ENCODE data around the gene USP7. TPM values are rescaled to one million over a fixed set of nuclear protein-coding genes. Genes with fewer than 3 reads are reported as not detected.

USP7 gene
- total and polyA plus RNA-seq, 10 of the 15 experiments (the other 5 are each of a cell fraction or from before 2014, with no cell fraction given): 16.2 to 133 (median 60.5) TPM

DNA sequence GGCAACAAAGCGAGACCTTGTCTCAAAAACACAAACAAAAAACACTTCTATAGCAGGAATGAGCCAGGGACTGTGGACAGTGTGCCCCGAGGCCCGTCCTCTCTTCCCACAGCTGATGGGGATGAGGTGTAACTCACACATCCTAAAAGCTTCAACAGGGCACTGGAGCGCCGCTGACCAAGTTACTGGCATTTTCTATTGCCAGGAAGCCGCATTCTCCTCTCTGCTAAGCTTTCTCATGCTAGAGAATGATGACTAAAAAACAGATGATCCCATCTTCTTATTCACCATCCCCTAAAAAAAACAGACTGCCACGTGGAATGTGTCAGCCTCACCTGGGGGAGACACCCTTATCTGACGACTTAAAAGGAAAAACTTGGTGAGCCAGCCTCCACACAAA, 111.2 kb downstream of the USP7 start:
- no peak overlapping the region for H3K4me2 ChIP-seq (ENCODE audit: control insufficient read depth, insufficient read depth)
- H4K20me1 ChIP-seq (ENCODE audit: control insufficient read depth, insufficient read depth): no peaks in the 10 kb centered on the region; the same call in 1 of the 2 replicates
- H3K27me3 ChIP-seq (replicated peaks in 1 of 2; ENCODE audit: control insufficient read depth in 2 of 2, insufficient read depth in 2 of 2, low read length in 1 of 2): no peaks in the 10 kb centered on the region
- no peak overlapping the region for H3K4me3 ChIP-seq
- DNase-seq (ENCODE audit: low read depth, low spot score): no peak
- H3K79me2 ChIP-seq (ENCODE audit: control insufficient read depth, insufficient read depth, low read length): no peaks in the 10 kb centered on the region
- no TSS peak for BruUV-seq (replicated peaks)
- H3K4me1 ChIP-seq (ENCODE audit: control insufficient read depth, insufficient read depth, low read length): no peaks in the 10 kb centered on the region; the same call in 1 of the 2 replicates
- no peak overlapping the region for H3K27ac ChIP-seq (ENCODE audit: control insufficient read depth, insufficient read depth)
- peaks cover 35 to 64% of the 10 kb centered on the region in 2 experiments for H3K36me3 ChIP-seq (ENCODE audit: control insufficient read depth in 2 of 2, insufficient read depth in 2 of 2, low read length in 1 of 2)
- 83% methylated on average over 8 of the region's 8 CpGs for WGBS (ENCODE audit: insufficient coverage, insufficient replicate concordance, low lambda C conversion rate, missing lambda C conversion rate)
- no peak for FAIRE-seq
- ChIA-PET POLR2A (interaction anchor here (0.5 kb wide), 1 partner anchor 287 kb away, joined by 3 read pairs; no protein-coding TSS in a partner anchor), RAD21 (ENCODE audit: unreplicated experiment) (no interaction called here), CTCF (no interaction called here), SMC1A (ENCODE audit: uncharacterized antibody, unreplicated experiment) (interaction anchor here (0.6 to 1.0 kb wide), 3 partner anchors 18 to 28 kb away, joined by 3 read pairs; no protein-coding TSS in a partner anchor)
- intact Hi-C loops (cut with micrococcal nuclease; ENCODE audit: unreplicated experiment): no loop called here
- in situ Hi-C loops (cut with MboI): no loop called here
- H3K9ac ChIP-seq (ENCODE audit: control insufficient read depth, insufficient read depth, low read length): no peak overlapping the region
- no peak overlapping the region for H2AFZ ChIP-seq (ENCODE audit: control insufficient read depth, low read depth, low read length)
- TF ChIP-seq, protein P1, sequence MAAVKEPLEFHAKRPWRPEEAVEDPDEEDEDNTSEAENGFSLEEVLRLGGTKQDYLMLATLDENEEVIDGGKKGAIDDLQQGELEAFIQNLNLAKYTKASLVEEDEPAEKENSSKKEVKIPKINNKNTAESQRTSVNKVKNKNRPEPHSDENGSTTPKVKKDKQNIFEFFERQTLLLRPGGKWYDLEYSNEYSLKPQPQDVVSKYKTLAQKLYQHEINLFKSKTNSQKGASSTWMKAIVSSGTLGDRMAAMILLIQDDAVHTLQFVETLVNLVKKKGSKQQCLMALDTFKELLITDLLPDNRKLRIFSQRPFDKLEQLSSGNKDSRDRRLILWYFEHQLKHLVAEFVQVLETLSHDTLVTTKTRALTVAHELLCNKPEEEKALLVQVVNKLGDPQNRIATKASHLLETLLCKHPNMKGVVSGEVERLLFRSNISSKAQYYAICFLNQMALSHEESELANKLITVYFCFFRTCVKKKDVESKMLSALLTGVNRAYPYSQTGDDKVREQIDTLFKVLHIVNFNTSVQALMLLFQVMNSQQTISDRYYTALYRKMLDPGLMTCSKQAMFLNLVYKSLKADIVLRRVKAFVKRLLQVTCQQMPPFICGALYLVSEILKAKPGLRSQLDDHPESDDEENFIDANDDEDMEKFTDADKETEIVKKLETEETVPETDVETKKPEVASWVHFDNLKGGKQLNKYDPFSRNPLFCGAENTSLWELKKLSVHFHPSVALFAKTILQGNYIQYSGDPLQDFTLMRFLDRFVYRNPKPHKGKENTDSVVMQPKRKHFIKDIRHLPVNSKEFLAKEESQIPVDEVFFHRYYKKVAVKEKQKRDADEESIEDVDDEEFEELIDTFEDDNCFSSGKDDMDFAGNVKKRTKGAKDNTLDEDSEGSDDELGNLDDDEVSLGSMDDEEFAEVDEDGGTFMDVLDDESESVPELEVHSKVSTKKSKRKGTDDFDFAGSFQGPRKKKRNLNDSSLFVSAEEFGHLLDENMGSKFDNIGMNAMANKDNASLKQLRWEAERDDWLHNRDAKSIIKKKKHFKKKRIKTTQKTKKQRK (IDR thresholded peaks at IDR 0.05; ENCODE audit: low read depth, low read length): no peak
- no peak for TF ChIP-seq SIN3A (IDR thresholded peaks at IDR 0.05; ENCODE audit: low read depth, low read length)
- no peak for TF ChIP-seq MTA3 (IDR thresholded peaks at IDR 0.05; ENCODE audit: borderline replicate concordance, low read length)
- TF ChIP-seq EZH2 (IDR thresholded peaks at IDR 0.05; ENCODE audit: borderline replicate concordance, control insufficient read depth, low read depth, low read length): no peak
- TF ChIP-seq HDAC6 (IDR thresholded peaks at IDR 0.05; ENCODE audit: unreplicated experiment): no peak
- TF ChIP-seq YY1 (IDR thresholded peaks at IDR 0.05; ENCODE audit: low read depth, low read length): no peak
- no peak for TF ChIP-seq TARDBP (IDR thresholded peaks at IDR 0.05; ENCODE audit: borderline replicate concordance)
- no peak for TF ChIP-seq NFIC (IDR thresholded peaks at IDR 0.05; ENCODE audit: low read depth, low read length)
- TF ChIP-seq ASH2L (IDR thresholded peaks at IDR 0.05; ENCODE audit: borderline replicate concordance, low read depth): no peak
- no peak for TF ChIP-seq CBX3 (IDR thresholded peaks at IDR 0.05; ENCODE audit: borderline replicate concordance, low read depth)
- TF ChIP-seq POU2F2 (IDR thresholded peaks at IDR 0.05; ENCODE audit: borderline replicate concordance, low read depth, low read length): no peak
- TF ChIP-seq, protein P2, sequence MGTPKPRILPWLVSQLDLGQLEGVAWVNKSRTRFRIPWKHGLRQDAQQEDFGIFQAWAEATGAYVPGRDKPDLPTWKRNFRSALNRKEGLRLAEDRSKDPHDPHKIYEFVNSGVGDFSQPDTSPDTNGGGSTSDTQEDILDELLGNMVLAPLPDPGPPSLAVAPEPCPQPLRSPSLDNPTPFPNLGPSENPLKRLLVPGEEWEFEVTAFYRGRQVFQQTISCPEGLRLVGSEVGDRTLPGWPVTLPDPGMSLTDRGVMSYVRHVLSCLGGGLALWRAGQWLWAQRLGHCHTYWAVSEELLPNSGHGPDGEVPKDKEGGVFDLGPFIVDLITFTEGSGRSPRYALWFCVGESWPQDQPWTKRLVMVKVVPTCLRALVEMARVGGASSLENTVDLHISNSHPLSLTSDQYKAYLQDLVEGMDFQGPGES (IDR thresholded peaks at IDR 0.05): no peak
- TF ChIP-seq ZSCAN29 (IDR thresholded peaks at IDR 0.05): no peak
- TF ChIP-seq ZBED1 (IDR thresholded peaks at IDR 0.05; ENCODE audit: borderline replicate concordance): no peak
- no peak for TF ChIP-seq CREM (IDR thresholded peaks at IDR 0.05; ENCODE audit: low read depth)
- TF ChIP-seq, protein P3, sequence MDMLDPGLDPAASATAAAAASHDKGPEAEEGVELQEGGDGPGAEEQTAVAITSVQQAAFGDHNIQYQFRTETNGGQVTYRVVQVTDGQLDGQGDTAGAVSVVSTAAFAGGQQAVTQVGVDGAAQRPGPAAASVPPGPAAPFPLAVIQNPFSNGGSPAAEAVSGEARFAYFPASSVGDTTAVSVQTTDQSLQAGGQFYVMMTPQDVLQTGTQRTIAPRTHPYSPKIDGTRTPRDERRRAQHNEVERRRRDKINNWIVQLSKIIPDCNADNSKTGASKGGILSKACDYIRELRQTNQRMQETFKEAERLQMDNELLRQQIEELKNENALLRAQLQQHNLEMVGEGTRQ (IDR thresholded peaks at IDR 0.05; ENCODE audit: borderline replicate concordance, low read depth, low read length): no peak
- no peak for TF ChIP-seq HDAC2 (IDR thresholded peaks at IDR 0.05)
- TF ChIP-seq KLF5 (IDR thresholded peaks at IDR 0.05; ENCODE audit: partially characterized antibody): no peak
- no peaks in the 10 kb centered on the region for H3K9me3 ChIP-seq (replicated peaks; ENCODE audit: control insufficient read depth, insufficient read depth, low read length)
- no peak for ATAC-seq

Measured in GM12878 (cell line).